GM15510 (cell line): ENCODE results near the gene FUT2.

Experiments
- POLR2A ChIP-seq: IDR thresholded peaks from 3 replicates; pipeline ENCODE4 v1.6.1; 2011; ENCODE audit warnings: borderline replicate concordance; ENCODE audit not compliant: insufficient read length; ENCODE audit errors: extremely low read depth

FUT2 gene

GRCh38 chr19:48680436-48681126, 15.2 kb upstream of the FUT2 start:
- TF ChIP-seq POLR2A, result no peak

- no peak for TF ChIP-seq POLR2A
Measured at GRCh38 chr19:48681127-48681470, 14.7 kb upstream of the FUT2 start.

GRCh38 chr19:48683349-48683748, 12.4 kb upstream of the FUT2 start:
- TF ChIP-seq POLR2A, result no peak

GRCh38 chr19:48685583-48685982, 10.2 kb upstream of the FUT2 start:
- no peak for TF ChIP-seq POLR2A

- no peak for TF ChIP-seq POLR2A
Measured at GRCh38 chr19:48686088-48686487, 9.7 kb upstream of the FUT2 start.

GRCh38 chr19:48687776-48688175, 8.0 kb upstream of the FUT2 start:
- TF ChIP-seq POLR2A, result no peak

GRCh38 chr19:48689449-48689848, 6.3 kb upstream of the FUT2 start:
- no peak for TF ChIP-seq POLR2A

GRCh38 chr19:48696353-48697010, 711 bp downstream of the FUT2 start:
- no peak for TF ChIP-seq POLR2A

- TF ChIP-seq POLR2A, result no peak
Measured at GRCh38 chr19:48698046-48698445, 2.3 kb downstream of the FUT2 start.

GRCh38 chr19:48702701-48703100, 6.9 kb downstream of the FUT2 start:
- TF ChIP-seq POLR2A, result no peak

GRCh38 chr19:48703316-48703715, 7.5 kb downstream of the FUT2 start:
- TF ChIP-seq POLR2A, result no peak

- no peak for TF ChIP-seq POLR2A
Measured at GRCh38 chr19:48705431-48705830, 9.7 kb downstream of the FUT2 start.

- TF ChIP-seq POLR2A, result no peak
Measured at GRCh38 chr19:48708471-48708870, 12.7 kb downstream of the FUT2 start.

GRCh38 chr19:48711106-48711662, 15.4 kb downstream of the FUT2 start:
- TF ChIP-seq POLR2A, result no peak

- no peak for TF ChIP-seq POLR2A
Measured at GRCh38 chr19:48713041-48713863, 17.5 kb downstream of the FUT2 start.
